Esophagus (tissue), 2 donors: ENCODE data around the gene HNRNPH2. TPM values are rescaled to one million over a fixed set of nuclear protein-coding genes. Genes with fewer than 3 reads are reported as not detected.

Experiments
- H3K27ac ChIP-seq, 2 donors: one replicate each; pipeline ENCODE4 v1.5.1; 2013; ENCODE audit warnings: low read depth in 2 of 2, mild to moderate bottlenecking in 2 of 2, inconsistent platforms in 1 of 2, low read length in 1 of 2, moderate library complexity in 1 of 2
- H3K27me3 ChIP-seq, 2 donors: one replicate each; pipeline ENCODE4 v1.6.1; 2013; ENCODE audit warnings: low read length in 2 of 2, control low read depth in 1 of 2, mild to moderate bottlenecking in 1 of 2; ENCODE audit not compliant: insufficient read depth in 2 of 2, control insufficient read depth in 1 of 2
- H3K36me3 ChIP-seq, 2 donors: one replicate each; pipeline ENCODE4 v1.6.1; 2013; ENCODE audit warnings: low read length in 1 of 2; ENCODE audit not compliant: control insufficient read depth in 2 of 2, insufficient read depth in 2 of 2
- H3K4me1 ChIP-seq, 2 donors: one replicate each; pipeline ENCODE4 v1.6.1; 2013; ENCODE audit warnings: low read length in 1 of 2; ENCODE audit not compliant: control insufficient read depth in 2 of 2, insufficient read depth in 2 of 2
- H3K4me3 ChIP-seq, 2 donors: one replicate each; pipeline ENCODE4 v1.5.1; 2013; ENCODE audit warnings: low read length in 2 of 2, mild to moderate bottlenecking in 2 of 2, low read depth in 1 of 2, moderate library complexity in 1 of 2
- H3K9me3 ChIP-seq, 2 donors: one replicate each; pipeline ENCODE4 v1.6.1; 2013; ENCODE audit warnings: mild to moderate bottlenecking in 2 of 2, low read depth in 1 of 2, low read length in 1 of 2, moderate library complexity in 1 of 2; ENCODE audit not compliant: control insufficient read depth in 2 of 2, insufficient read depth in 1 of 2
- WGBS, 2 donors: extraction: QIAGEN DNeasy Blood & Tissue Kit; methylation state at CpG; one replicate each; pipeline ENCODE4 v1.1.7; 2013; 5-methylcytosine and 5-hydroxymethylcytosine counted together
- polyA plus RNA-seq, 2 donors: library from polyadenylated mRNA; stranded (reverse); fragments of 200-250 nt; gene quantifications; one replicate each; pipeline ENCODE4 v1.2.3, GENCODE V29; 2013
- donor health status: healthy with polysubstance abuse.
- donor health status: Bipolar disorder and iron deficiency.

HNRNPH2 gene
- polyA plus RNA-seq, 2 donors, result 31.5 to 51.5 TPM

DNA sequence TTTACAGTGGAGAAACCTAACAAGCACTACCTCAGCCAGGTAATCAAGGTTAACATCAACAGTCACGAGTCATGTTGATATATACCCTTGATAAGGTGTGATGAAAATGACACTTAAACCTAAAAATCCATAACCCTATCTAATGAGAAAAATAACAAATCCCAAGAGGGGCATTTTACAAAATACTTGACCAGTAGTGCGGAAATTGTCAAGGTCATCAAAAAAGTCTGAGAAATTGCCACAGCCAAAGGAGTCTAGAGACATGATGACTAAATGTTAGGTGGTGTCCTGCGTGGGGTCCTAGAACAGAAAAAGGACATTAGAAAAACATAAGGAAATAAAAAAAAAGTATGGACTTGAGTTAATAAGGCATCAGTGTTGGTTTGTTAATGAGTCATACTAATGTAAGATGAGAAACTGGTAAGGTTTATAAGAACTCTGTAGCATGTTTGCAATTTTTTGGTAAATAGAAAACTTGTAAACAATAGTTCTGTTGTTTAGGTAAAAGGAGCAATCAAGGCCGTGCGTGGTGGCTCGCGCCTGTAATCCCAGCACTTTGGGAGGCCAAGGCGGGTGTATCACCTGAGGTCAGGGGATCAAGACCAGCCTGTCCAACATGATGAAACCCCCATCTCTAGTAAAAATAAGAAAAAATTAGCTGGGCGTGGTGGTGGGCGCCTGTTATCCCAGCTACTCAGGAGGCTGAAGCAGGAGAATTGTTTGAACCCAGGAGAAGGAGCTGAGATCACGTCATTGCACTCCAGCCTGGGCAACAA lies 14.3 kb upstream of the HNRNPH2 start:
- no peaks in the 10 kb centered on the region for H3K4me1 ChIP-seq
- H3K27me3 ChIP-seq, result peaks cover 0 to 2% of the 10 kb centered on the region in 2 donors
- H3K9me3 ChIP-seq, result no peaks in the 10 kb centered on the region
- WGBS, 2 donors, result 84 to 85% methylated on average over 11 of the region's 11 CpGs
- no peaks in the 10 kb centered on the region for H3K36me3 ChIP-seq
- H3K27ac ChIP-seq, result no peak overlapping the region
- H3K4me3 ChIP-seq, result no peak overlapping the region

DNA sequence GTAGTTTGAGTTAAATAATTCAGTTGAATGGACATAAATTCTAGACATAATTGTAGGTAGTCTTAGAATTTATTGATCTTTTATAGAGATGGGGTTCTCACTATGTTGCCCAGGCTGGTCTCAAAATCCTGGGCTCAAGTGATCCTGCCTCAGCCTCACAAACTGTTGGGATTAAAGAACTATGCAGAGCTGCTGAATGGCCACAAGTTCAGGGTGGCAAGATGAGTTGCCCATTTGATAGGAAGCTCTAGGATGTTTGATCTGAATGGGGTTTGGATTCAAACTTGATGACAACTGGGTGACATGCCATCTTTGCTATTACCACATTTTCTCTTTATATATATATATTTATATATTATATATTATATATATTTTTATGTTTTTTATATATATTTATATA lies 13.7 kb upstream of the HNRNPH2 start:
- H3K27ac ChIP-seq, result no peak overlapping the region
- peaks cover 0 to 2% of the 10 kb centered on the region in 2 donors for H3K27me3 ChIP-seq
- no peaks in the 10 kb centered on the region for H3K36me3 ChIP-seq
- no peaks in the 10 kb centered on the region for H3K9me3 ChIP-seq
- no peak overlapping the region for H3K4me3 ChIP-seq
- H3K4me1 ChIP-seq, result no peaks in the 10 kb centered on the region

DNA sequence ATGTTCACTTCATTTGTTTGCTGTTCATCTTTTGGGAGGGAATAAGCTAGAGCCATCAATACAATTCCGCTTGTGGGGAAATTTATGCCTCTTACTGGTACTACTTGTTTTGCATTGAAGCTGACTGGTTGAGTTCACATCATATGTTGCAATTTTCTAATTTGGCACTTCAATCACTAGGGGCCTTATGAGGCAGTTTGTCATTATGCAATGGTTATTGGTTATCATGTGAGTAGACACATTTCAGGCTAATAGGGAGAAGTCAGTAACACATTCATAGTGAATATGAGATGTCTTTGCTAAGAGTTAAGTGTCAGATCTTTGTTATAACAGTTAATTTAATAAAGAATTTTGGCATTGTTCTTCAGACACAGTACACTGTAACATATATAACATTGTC lies 12.2 kb upstream of the HNRNPH2 start:
- no peak overlapping the region for H3K27ac ChIP-seq
- no peaks in the 10 kb centered on the region for H3K9me3 ChIP-seq
- H3K36me3 ChIP-seq, result no peaks in the 10 kb centered on the region
- 77 to 78% methylated on average over 1 of the region's 1 CpG for WGBS, 2 donors
- H3K4me1 ChIP-seq, result no peaks in the 10 kb centered on the region
- H3K27me3 ChIP-seq, result peaks cover 0 to 2% of the 10 kb centered on the region in 2 donors
- no peak overlapping the region for H3K4me3 ChIP-seq

DNA sequence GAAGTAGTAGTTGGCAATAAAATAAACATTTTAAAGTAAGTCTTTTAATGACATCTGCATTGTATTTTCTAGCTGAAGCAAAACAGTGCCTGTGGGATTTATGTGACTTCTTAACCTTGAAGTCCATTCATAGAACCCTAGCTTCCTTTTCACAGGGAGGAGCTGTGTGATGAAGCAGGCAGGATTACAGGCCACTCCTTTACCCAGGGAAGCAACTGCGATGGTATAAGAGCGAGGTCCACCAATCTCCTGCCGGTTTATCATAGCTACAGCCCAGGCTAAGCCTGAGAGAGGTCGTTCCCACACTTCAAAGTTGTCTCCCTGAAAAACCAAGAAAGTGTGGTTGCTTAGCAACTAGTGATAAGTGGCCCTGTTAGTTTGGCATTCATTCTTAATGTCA lies 10.2 kb upstream of the HNRNPH2 start:
- WGBS, 2 donors, result 33 to 37% methylated on average over 4 of the region's 4 CpGs
- H3K4me1 ChIP-seq, result no peaks in the 10 kb centered on the region
- H3K27me3 ChIP-seq, result peaks cover 0 to 2% of the 10 kb centered on the region in 2 donors
- H3K4me3 ChIP-seq, result no peak overlapping the region
- no peaks in the 10 kb centered on the region for H3K9me3 ChIP-seq
- H3K27ac ChIP-seq, result no peak overlapping the region
- no peaks in the 10 kb centered on the region for H3K36me3 ChIP-seq

DNA sequence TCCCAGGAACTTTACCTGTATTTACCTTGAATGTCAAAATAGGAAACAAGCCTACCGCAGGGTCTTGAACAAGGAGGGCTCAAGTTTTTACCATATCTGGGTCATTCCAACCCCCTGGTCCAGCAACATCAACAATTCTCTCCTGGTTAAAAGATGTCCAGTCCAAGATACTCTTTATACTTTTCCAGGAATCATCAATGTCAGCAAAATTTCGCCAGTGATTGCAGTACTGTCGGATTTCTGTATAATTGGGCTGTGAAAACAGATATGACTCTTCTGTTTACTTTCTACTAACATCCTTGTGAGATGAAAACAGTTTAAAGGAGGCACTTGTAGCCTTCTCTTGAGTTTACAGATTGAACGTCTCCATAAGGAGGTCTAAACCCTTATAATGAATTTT lies 9.3 kb upstream of the HNRNPH2 start:
- no peak overlapping the region for H3K4me3 ChIP-seq

DNA sequence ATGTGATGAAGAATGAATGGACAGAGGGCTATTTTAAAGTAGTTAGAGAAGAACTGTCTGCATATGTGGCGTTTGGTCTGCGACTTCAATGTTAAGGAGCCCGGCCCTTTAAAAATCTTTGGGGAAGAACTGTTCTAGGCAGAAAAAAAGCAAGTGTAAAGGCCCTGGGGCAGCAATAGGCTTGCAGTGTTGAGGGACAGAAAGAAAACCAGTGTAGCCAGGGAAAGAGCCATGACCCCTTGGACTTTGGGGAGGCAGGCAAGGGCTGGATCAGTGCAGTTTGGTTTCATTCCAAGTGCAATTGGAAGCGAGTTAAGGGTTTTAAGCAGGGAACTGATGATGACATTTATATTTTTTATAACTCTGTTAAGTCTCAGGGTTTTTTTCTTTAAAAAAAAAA lies 8.2 kb upstream of the HNRNPH2 start:
- Histone ChIP-seq H3K27me3 (peaks cover 0 to 2% of the 10 kb centered on the region in 2 donors), H3K36me3 (no peaks in the 10 kb centered on the region), H3K4me1 (no peaks in the 10 kb centered on the region), H3K4me3 (no peak overlapping the region), H3K9me3 (peaks cover 0 to 3% of the 10 kb centered on the region in 2 donors), H3K27ac (no peak overlapping the region)
- 90 to 93% methylated on average over 4 of the region's 4 CpGs for WGBS, 2 donors

More for the DNA sequence above, 9.3 kb upstream of the HNRNPH2 start:
- Histone ChIP-seq H3K27me3 (peaks cover 0 to 2% of the 10 kb centered on the region in 2 donors), H3K36me3 (no peaks in the 10 kb centered on the region), H3K27ac (no peak overlapping the region), H3K9me3 (peaks cover 0 to 3% of the 10 kb centered on the region in 2 donors), H3K4me1 (no peaks in the 10 kb centered on the region)
- WGBS, 2 donors, result 79 to 90% methylated on average over 4 of the region's 4 CpGs

DNA sequence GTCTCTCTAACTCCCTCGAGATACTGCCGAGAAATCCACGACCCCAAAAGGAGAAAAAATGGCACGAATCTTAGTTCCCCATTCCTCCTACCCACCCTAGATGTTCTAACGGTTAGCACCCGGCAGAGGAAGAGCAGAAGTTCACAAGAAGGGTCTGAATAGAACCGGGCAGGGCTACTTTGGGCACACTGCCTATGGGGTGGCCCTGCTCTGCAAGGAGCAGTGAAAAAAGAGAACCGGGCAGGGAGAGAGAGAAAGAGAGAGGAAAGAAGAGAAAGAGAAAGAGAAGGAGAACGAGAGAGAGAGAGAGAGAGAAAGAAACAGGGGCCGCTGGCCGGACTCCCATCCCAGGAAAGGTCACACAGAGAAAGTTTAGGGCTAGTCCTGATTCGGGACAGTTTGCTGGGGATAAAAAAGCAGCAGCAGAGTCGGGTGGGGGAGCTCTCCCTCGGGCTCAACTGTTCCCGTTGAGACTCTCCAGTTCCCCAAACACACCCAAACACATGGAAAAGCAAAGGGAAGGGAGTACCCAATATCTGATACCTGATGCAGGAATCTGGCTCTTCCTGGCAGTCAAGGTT lies 765 bp upstream of the HNRNPH2 start:
- Histone ChIP-seq H3K9me3 (peaks cover 0 to 3% of the 10 kb centered on the region in 2 donors), H3K36me3 (peaks cover 0 to 2% of the 10 kb centered on the region in 2 donors), H3K27ac (peak overlapping the region; percentile 90 to 92), H3K4me3 (peak overlapping the region; percentile 47 to 62), H3K27me3 (no peaks in the 10 kb centered on the region), H3K4me1 (no peaks in the 10 kb centered on the region)
- WGBS, 2 donors, result 0 to 30% methylated on average over 15 of the region's 15 CpGs

DNA sequence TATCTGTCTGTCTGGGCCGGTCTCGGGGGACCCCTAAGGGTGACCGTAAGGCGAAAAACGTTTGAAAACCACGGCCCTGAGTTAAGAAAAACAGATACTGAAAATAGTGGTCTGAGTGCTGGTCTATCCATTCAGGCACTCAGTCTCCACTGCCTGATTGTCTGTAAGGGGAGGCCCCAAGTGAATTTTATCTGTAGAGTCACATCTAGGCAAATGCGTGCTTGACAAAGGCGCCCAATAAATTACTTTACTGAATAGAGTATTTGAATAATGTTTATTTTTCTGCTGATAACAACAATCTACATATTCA lies 465 bp downstream of the HNRNPH2 start:
- no peaks in the 10 kb centered on the region for H3K4me1 ChIP-seq
- peaks cover 0 to 7% of the 10 kb centered on the region in 2 donors for H3K36me3 ChIP-seq
- peaks cover 0 to 3% of the 10 kb centered on the region in 2 donors for H3K9me3 ChIP-seq
- H3K4me3 ChIP-seq, result peak overlapping the region; percentile 53 to 62
- H3K27me3 ChIP-seq, result no peaks in the 10 kb centered on the region
- 1 to 32% methylated on average over 8 of the region's 8 CpGs for WGBS, 2 donors
- peak overlapping the region; percentile 97 for H3K27ac ChIP-seq

DNA sequence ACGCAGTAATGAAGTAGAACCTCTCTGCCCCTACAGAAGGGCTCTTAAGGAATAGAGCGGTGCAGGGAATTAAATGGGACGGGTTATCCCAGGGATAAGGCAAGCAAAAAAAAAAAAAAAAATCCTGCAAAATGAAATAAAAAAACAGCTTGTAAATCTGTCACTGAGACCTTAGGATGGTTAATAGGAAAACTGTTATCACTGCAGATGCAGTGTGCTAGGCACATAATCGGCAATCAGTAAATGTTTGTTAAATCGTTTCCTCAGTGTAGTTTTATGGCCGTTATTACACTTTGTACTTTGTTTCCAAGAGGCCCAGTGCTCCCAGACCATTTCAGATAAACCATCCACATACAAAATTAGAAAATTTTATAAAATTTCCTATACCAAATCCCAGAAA lies 1.0 kb downstream of the HNRNPH2 start:
- peak overlapping the region in 1 of 2 donors; percentile 97 for H3K27ac ChIP-seq
- peak overlapping the region in 1 of 2 donors; percentile 53 for H3K4me3 ChIP-seq
- WGBS, 2 donors, result 1 to 32% methylated on average over 6 of the region's 6 CpGs
- H3K4me1 ChIP-seq, result no peaks in the 10 kb centered on the region
- peaks cover 0 to 7% of the 10 kb centered on the region in 2 donors for H3K36me3 ChIP-seq
- no peaks in the 10 kb centered on the region for H3K27me3 ChIP-seq
- no peaks in the 10 kb centered on the region for H3K9me3 ChIP-seq

DNA sequence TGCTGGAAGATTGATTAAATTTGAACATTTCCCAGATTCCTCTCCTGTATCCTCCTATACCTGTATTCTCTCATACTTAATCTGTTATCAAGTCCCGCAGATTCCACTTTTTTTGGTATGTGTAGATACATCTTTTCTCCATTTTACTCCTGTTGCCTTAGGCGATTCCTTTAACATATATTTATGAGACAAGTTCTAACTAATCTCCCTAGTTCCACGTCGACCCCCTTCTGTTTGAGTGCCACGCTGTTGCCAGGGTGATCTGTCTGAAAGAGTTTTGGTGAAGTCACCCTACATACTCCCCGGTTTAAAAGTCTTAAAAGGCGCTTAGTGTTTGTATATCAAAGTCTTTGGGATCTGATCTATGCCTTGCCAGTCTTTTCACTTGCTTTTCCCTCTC lies 2.4 kb downstream of the HNRNPH2 start:
- 21 to 40% methylated on average over 7 of the region's 7 CpGs for WGBS, 2 donors

More for the DNA sequence above, 2.4 kb downstream of the HNRNPH2 start:
- H3K4me3 ChIP-seq, result peak overlapping the region in 1 of 2 donors; percentile 15
- H3K27ac ChIP-seq, result no peak overlapping the region
- no peaks in the 10 kb centered on the region for H3K9me3 ChIP-seq
- no peaks in the 10 kb centered on the region for H3K27me3 ChIP-seq
- H3K36me3 ChIP-seq, result peaks cover 0 to 7% of the 10 kb centered on the region in 2 donors
- H3K4me1 ChIP-seq, result no peaks in the 10 kb centered on the region
